Hepatocyte (in vitro differentiated cells): ENCODE data around the gene TMEM222.

ENCODE experiments used
- EZH2 ChIP-seq: fragments of 200-600 bp; sonication (generic); IDR thresholded peaks from 2 replicates; pipeline ENCODE4 v1.6.1; 2016; ENCODE audit warnings: antibody characterized with exemption, mild to moderate bottlenecking, borderline replicate concordance
- TF ChIP-seq, protein P1 (sequence below): fragments of 200-600 bp; sonication (generic); IDR thresholded peaks from 2 replicates; pipeline ENCODE4 v1.5.1; 2016; ENCODE audit warnings: antibody characterized with exemption, mild to moderate bottlenecking; ENCODE audit not compliant: poor library complexity

DNA sequence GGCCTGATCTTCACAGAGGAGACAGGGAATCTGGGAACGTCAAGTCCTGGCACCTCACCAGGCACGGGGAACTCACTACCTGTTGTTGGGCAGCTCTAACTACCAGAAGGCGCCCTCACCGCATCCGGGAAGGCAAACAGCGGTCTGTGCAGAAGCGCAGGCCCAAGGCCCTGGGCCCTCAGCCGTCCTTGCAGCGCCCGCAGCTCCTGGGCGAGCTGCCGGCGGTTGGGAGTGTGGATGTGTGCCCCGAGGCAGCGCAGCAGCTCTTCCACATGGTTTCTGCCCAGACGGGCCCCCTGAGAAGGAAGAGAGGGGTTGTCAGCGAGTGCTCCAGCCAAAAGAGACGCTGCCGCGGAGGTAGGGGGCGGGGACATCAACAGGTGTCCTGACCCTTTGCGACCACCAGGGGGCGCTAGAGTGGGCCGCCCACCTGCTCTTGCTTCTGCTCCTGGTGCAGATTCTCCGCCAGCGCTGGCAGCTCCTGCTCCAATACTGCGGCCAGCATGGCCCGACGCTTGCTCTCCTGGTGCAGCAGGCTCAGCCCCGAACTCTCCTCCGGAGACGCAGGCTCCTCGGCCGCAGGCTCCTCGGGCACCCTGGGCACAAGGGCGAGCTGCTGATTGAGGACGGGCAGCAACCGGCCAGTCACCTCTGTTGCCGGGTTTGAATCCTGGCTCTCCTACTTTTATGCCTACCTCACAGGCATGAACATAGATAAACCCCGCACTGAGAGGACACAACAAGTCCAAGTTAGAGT, 35.5 kb downstream of the TMEM222 start:
- TF ChIP-seq, protein P1, sequence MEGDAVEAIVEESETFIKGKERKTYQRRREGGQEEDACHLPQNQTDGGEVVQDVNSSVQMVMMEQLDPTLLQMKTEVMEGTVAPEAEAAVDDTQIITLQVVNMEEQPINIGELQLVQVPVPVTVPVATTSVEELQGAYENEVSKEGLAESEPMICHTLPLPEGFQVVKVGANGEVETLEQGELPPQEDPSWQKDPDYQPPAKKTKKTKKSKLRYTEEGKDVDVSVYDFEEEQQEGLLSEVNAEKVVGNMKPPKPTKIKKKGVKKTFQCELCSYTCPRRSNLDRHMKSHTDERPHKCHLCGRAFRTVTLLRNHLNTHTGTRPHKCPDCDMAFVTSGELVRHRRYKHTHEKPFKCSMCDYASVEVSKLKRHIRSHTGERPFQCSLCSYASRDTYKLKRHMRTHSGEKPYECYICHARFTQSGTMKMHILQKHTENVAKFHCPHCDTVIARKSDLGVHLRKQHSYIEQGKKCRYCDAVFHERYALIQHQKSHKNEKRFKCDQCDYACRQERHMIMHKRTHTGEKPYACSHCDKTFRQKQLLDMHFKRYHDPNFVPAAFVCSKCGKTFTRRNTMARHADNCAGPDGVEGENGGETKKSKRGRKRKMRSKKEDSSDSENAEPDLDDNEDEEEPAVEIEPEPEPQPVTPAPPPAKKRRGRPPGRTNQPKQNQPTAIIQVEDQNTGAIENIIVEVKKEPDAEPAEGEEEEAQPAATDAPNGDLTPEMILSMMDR = peak; percentile 90
- no peak for TF ChIP-seq EZH2
